ENCODE data around the gene NEURL1. TPM values are rescaled to one million over a fixed set of nuclear protein-coding genes. Genes with fewer than 3 reads are reported as not detected.

Gene NEURL1
- total and polyA plus RNA-seq, 10 of the 15 experiments (the other 5 are each of a cell fraction or from before 2014, with no cell fraction given): 0.02 to 0.05 (median 0.05) TPM; not detected in 6

GRCh38 chr10:103589074-103589630 lies 95.6 kb downstream of the NEURL1 start:
- in situ Hi-C loops (cut with MboI): no loop called here
- intact Hi-C loops (cut with micrococcal nuclease; ENCODE audit: unreplicated experiment): no loop called here
- ChIA-PET CTCF (interaction anchor here (0.6 to 1.6 kb wide), 3 partner anchors 14 to 103 kb away, joined by 3 to 6 read pairs (median 4); no protein-coding TSS in a partner anchor), RAD21 (ENCODE audit: unreplicated experiment) (no interaction called here), SMC1A (ENCODE audit: uncharacterized antibody, unreplicated experiment) (no interaction called here), POLR2A (no interaction called here)
- TF ChIP-seq ZBTB33 (IDR thresholded peaks at IDR 0.05) (no peak), RAD21 (IDR thresholded peaks at IDR 0.05; ENCODE audit: insufficient read depth, low read depth, low read length) (no peak), IKZF2 (IDR thresholded peaks at IDR 0.05) (no peak), SIX5 (IDR thresholded peaks at IDR 0.05; ENCODE audit: low read depth, low read length, severe bottlenecking) (no peak), SMAD5 (IDR thresholded peaks at IDR 0.05; ENCODE audit: low read depth) (no peak), ESRRA (IDR thresholded peaks at IDR 0.05; ENCODE audit: low read length) (no peak), CBX5 (IDR thresholded peaks at IDR 0.05; ENCODE audit: low read depth) (no peak), HCFC1 (IDR thresholded peaks at IDR 0.05; ENCODE audit: low read length) (no peak), CHD2 (IDR thresholded peaks at IDR 0.05; ENCODE audit: borderline replicate concordance, low read depth, low read length) (no peak), STAT1 (conservative IDR thresholded peaks at IDR 0.05) (no peak), NFIC (IDR thresholded peaks at IDR 0.05; ENCODE audit: low read depth, low read length) (no peak)
- TF ChIP-seq, protein P1, sequence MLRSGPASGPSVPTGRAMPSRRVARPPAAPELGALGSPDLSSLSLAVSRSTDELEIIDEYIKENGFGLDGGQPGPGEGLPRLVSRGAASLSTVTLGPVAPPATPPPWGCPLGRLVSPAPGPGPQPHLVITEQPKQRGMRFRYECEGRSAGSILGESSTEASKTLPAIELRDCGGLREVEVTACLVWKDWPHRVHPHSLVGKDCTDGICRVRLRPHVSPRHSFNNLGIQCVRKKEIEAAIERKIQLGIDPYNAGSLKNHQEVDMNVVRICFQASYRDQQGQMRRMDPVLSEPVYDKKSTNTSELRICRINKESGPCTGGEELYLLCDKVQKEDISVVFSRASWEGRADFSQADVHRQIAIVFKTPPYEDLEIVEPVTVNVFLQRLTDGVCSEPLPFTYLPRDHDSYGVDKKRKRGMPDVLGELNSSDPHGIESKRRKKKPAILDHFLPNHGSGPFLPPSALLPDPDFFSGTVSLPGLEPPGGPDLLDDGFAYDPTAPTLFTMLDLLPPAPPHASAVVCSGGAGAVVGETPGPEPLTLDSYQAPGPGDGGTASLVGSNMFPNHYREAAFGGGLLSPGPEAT (IDR thresholded peaks at IDR 0.05; ENCODE audit: low read depth): no peak
- TF ChIP-seq, protein P2, sequence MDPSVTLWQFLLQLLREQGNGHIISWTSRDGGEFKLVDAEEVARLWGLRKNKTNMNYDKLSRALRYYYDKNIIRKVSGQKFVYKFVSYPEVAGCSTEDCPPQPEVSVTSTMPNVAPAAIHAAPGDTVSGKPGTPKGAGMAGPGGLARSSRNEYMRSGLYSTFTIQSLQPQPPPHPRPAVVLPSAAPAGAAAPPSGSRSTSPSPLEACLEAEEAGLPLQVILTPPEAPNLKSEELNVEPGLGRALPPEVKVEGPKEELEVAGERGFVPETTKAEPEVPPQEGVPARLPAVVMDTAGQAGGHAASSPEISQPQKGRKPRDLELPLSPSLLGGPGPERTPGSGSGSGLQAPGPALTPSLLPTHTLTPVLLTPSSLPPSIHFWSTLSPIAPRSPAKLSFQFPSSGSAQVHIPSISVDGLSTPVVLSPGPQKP (IDR thresholded peaks at IDR 0.05; ENCODE audit: low read depth, low read length): no peak
- TF ChIP-seq, protein P3, sequence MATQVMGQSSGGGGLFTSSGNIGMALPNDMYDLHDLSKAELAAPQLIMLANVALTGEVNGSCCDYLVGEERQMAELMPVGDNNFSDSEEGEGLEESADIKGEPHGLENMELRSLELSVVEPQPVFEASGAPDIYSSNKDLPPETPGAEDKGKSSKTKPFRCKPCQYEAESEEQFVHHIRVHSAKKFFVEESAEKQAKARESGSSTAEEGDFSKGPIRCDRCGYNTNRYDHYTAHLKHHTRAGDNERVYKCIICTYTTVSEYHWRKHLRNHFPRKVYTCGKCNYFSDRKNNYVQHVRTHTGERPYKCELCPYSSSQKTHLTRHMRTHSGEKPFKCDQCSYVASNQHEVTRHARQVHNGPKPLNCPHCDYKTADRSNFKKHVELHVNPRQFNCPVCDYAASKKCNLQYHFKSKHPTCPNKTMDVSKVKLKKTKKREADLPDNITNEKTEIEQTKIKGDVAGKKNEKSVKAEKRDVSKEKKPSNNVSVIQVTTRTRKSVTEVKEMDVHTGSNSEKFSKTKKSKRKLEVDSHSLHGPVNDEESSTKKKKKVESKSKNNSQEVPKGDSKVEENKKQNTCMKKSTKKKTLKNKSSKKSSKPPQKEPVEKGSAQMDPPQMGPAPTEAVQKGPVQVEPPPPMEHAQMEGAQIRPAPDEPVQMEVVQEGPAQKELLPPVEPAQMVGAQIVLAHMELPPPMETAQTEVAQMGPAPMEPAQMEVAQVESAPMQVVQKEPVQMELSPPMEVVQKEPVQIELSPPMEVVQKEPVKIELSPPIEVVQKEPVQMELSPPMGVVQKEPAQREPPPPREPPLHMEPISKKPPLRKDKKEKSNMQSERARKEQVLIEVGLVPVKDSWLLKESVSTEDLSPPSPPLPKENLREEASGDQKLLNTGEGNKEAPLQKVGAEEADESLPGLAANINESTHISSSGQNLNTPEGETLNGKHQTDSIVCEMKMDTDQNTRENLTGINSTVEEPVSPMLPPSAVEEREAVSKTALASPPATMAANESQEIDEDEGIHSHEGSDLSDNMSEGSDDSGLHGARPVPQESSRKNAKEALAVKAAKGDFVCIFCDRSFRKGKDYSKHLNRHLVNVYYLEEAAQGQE (IDR thresholded peaks at IDR 0.05; ENCODE audit: low read depth, low read length): no peak
- H3K9me3 ChIP-seq (replicated peaks; ENCODE audit: control insufficient read depth, insufficient read depth, low read length): no peaks in the 10 kb centered on the region; the same call in 2 of the 3 replicates
- DNase-seq (ENCODE audit: low read depth, low spot score) (no peak), FAIRE-seq (no peak), ATAC-seq (no peak)
- H3K79me2 ChIP-seq (ENCODE audit: control insufficient read depth, insufficient read depth, low read length): no peaks in the 10 kb centered on the region
- WGBS (ENCODE audit: insufficient coverage, insufficient replicate concordance, low lambda C conversion rate, missing lambda C conversion rate): 76% methylated on average over 15 of the region's 15 CpGs
- no peak overlapping the region for H3K27ac ChIP-seq (ENCODE audit: control insufficient read depth, insufficient read depth)
- H3K27me3 ChIP-seq (replicated peaks in 1 of 2; ENCODE audit: control insufficient read depth in 2 of 2, insufficient read depth in 2 of 2, low read length in 1 of 2): no peaks in the 10 kb centered on the region
- H3K36me3 ChIP-seq (ENCODE audit: control insufficient read depth in 2 of 2, insufficient read depth in 2 of 2, low read length in 1 of 2): no peaks in the 10 kb centered on the region
- H3K9ac ChIP-seq (ENCODE audit: control insufficient read depth, insufficient read depth, low read length): no peak overlapping the region
- no peak overlapping the region for H3K4me2 ChIP-seq (ENCODE audit: control insufficient read depth, insufficient read depth)
- no TSS peak for BruUV-seq (replicated peaks)
- H2AFZ ChIP-seq (ENCODE audit: control insufficient read depth, low read depth, low read length): no peak overlapping the region
- H4K20me1 ChIP-seq (ENCODE audit: control insufficient read depth, insufficient read depth): no peaks in the 10 kb centered on the region
- no peak overlapping the region for H3K4me3 ChIP-seq
- 0 out of 2 replicates have a peak, but pooled peaks cover 5% of the 10 kb centered on the region for H3K4me1 ChIP-seq (ENCODE audit: control insufficient read depth, insufficient read depth, low read length)

All from GM12878 (cell line).